Activated naive CD4-positive, alpha-beta T cell treated with anti-CD3 and anti-CD28 coated beads, Interleukin-2, amount 10 ng/mL, durations not matched to agents 7 days and 5 days (primary cell): ENCODE results near the gene TSSC4.
A peak's percentile ranks its signal among the peaks of the same experiment; 100 is the strongest.

Source experiments
- CTCF ChIA-PET: fragments of 350-600 bp; sonication (Branson Sonifier 250); formaldehyde crosslinking; loops from one replicate; lab custom pipeline; 2021; ENCODE audit warnings: antibody characterized with exemption; lab: Charles Lee
- DNase-seq: peaks from one replicate; pipeline ENCODE4 v3.0.0-alpha.2; 2020
- H3K27ac Mint-ChIP-seq: one replicate; pipeline ENCODE4 v1.8.0; 2021; ENCODE audit warnings: mild to moderate bottlenecking, moderate library complexity, mixed read lengths
- H3K27me3 Mint-ChIP-seq: one replicate; pipeline ENCODE4 v1.8.0; 2021; ENCODE audit warnings: mild to moderate bottlenecking, mixed read lengths
- H3K36me3 Mint-ChIP-seq: one replicate; pipeline ENCODE4 v1.8.0; 2021; ENCODE audit warnings: mixed read lengths
- H3K4me1 Mint-ChIP-seq: one replicate; pipeline ENCODE4 v1.8.0; 2021; ENCODE audit warnings: mixed read lengths
- H3K4me3 Mint-ChIP-seq: one replicate; pipeline ENCODE4 v1.8.0; 2021; ENCODE audit warnings: mild to moderate bottlenecking, moderate library complexity, mixed read lengths
- H3K9me3 Mint-ChIP-seq: one replicate; pipeline ENCODE4 v1.8.0; 2021; ENCODE audit warnings: mixed read lengths

TSSC4 gene

DNA sequence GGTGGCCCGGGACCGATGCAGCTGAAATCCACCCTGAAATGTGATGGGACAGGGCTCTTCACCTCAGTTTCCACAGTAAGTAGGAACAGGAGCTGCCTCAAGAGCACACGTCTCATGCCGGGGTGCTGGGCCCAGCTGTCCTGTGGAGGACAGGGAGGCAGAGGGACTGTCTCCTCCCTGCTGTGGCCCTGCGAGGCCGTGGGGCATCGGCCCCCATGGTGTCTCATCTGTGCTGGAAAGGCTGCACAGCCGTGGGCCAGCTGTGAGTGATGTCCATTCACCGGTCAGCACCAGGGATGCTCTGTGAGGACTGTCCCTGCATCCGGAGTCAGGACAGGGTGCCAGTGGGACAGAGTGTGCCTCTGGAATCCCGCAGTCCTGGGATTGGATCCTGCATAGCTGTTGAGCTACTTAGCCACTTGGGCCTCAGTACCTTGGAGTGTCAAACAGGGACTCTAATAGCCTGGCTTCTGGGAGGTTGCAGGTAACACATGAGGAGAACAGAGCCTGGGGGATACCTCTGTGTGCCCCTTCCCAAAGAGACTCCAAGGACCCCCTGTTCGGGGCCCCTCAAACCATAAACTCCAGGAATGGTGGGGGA, 27.3 kb downstream of the TSSC4 start:
- CTCF ChIA-PET = interaction anchor here (0.8 to 10.3 kb wide), 9 partner anchors 56 to 663 kb away, joined by 3 to 185 read pairs (median 4); no protein-coding TSS in a partner anchor
- Mint-ChIP-seq H3K4me1 (no peaks in the 10 kb centered on the region), H3K4me3 (no peak overlapping the region), H3K27me3 (no peaks in the 10 kb centered on the region), H3K36me3 (no peaks in the 10 kb centered on the region), H3K9me3 (no peaks in the 10 kb centered on the region), H3K27ac (no peak overlapping the region)
- no peak for DNase-seq

DNA sequence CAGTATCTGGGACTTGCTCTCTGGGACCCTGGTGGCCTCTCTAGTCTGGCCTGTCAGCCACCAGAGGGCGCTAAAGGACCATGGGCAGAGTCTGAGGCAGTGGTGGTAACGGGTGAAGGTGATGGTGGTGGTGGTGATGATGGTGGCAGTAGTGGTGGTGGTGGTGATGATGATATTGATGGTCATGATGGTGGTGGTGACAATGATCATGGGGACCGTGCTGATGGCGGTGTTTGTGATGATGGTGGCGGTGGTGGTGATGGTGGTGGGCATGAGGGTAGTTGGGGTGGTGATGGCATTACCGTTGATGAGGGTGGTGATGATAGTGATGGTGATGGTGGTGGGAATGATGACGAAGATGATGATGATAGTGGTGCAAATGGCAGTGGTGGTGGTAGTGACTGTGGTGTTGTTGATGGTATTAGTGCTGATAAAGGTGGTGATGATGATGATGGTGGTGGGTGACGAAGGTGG, 27.8 kb downstream of the TSSC4 start:
- no peak overlapping the region for H3K27ac Mint-ChIP-seq
- H3K27me3 Mint-ChIP-seq = no peaks in the 10 kb centered on the region
- no peaks in the 10 kb centered on the region for H3K36me3 Mint-ChIP-seq
- CTCF ChIA-PET = interaction anchor here (0.8 to 10.3 kb wide), 4 partner anchors 98 to 663 kb away, joined by 4 to 185 read pairs (median 6); no protein-coding TSS in a partner anchor
- DNase-seq = peak; percentile 87
- H3K4me1 Mint-ChIP-seq = no peaks in the 10 kb centered on the region
- no peak overlapping the region for H3K4me3 Mint-ChIP-seq
- no peaks in the 10 kb centered on the region for H3K9me3 Mint-ChIP-seq

DNA sequence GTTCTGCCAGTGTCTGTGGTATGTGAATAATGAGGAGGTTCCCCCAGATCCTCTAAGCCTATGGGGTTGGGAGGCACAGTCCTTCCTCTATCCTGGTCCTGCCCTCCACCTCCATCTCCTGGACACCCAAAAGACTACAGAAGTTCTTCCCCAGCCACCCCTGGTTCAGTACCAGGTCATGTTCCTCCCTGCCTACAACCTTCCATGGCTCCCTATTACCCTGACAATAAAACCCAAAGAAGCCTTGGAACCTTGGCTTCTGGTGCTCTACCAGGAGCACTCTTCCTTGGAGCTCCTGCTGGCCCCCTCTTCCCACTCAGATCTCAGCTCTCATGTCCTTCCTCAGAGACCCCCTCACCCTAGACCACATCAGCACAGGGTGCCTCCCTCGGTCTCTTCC, 30.8 kb downstream of the TSSC4 start:
- Mint-ChIP-seq H3K4me3 (no peak overlapping the region), H3K27ac (no peak overlapping the region), H3K9me3 (no peaks in the 10 kb centered on the region), H3K4me1 (no peaks in the 10 kb centered on the region), H3K27me3 (no peaks in the 10 kb centered on the region), H3K36me3 (no peaks in the 10 kb centered on the region)
- CTCF ChIA-PET = interaction anchor here (0.6 to 1.2 kb wide), 2 partner anchors 74 to 99 kb away, joined by 3 read pairs; no protein-coding TSS in a partner anchor
- no peak for DNase-seq

DNA sequence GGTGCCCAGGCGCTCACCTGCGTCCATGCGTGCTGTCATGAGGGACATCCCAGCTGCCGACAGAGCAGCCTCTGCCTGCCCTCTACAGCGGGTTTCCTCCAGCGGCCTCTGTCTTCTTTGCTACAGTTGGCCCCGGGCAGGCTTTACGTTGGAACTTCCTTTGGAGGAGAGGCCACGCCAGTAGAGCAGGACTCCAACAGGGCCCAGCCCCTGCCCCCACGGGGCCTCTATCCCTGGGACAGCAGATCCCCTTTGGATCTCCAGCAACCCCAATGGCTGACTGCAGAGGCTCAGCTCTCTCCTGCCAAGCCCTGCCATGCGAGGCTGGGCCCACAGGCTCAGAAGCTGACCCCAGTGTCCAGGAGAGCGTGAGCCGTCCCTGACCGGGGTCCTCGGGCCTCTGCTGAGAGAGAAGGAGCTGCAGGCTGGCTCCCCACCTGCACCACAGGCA, 31.6 kb downstream of the TSSC4 start:
- Mint-ChIP-seq H3K27me3 (peaks cover 5% of the 10 kb centered on the region), H3K4me1 (no peaks in the 10 kb centered on the region), H3K27ac (no peak overlapping the region), H3K36me3 (no peaks in the 10 kb centered on the region), H3K9me3 (no peaks in the 10 kb centered on the region), H3K4me3 (no peak overlapping the region)
- CTCF ChIA-PET = interaction anchor here (0.9 to 1.2 kb wide), 2 partner anchors 99 to 456 kb away, joined by 3 to 4 read pairs; no protein-coding TSS in a partner anchor
- no peak for DNase-seq

DNA sequence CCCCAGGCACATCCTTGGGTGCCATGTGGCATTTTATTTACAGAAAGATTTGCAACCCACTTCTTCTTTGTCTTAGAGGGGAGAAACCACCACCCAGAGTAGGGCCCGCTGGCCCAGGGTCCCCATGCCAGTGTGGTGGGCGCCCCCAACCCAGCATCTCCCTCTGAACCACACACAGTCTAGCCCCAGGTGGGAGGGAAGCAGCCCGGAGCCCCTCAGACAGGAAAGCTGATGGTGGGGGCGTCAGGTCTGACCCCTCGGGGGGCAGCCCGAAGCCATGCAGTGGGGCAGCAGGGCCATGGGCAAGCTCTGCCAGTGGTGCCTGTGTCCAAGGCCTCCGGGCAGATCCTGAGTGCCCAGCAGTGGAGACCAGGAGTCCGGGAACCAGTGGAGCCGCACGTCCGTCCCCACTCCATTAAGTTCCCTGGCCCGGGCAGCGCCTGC, 32.1 kb downstream of the TSSC4 start:
- CTCF ChIA-PET = interaction anchor here (0.9 kb wide), 1 partner anchor 455 kb away, joined by 4 read pairs; no protein-coding TSS in a partner anchor

DNA sequence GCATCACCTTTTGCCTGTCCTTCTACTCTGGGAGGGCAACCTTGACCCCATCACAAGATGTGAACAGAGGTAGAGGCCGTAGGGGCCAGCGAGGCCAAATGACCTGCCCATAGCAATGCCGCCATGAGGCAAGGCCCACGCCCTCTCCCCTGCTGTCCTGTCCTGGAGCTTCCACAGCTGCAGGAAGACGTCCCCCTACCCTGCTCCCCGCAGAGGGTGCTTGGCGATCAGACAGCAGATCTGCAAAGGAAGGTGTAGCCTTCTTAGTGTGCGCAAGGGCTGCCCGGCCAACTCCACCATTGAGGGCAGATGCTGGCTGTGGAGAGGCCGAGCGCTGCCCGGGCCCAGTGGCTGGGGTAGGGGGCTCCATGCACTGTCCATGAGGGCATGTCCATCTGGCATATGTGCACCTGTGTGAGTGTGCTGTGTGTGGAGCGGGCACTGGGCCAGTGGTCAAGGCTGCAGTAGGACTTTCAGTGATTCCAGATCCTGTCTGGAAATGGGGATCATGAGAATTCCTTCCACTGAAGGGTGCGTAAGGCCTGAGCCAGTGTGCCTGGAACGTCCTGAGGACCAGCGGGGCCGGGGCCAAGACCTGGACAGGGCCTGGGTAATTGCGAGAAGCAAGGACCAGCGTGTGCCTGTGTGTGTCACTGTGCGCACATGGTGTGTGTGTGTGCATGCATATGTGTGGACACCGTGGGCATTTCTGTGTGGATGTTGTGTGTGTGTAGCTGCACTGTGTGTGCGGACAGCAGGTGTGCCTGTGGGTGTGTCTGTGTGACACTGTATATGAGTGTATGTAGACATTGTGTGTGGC, 32.8 kb downstream of the TSSC4 start:
- Mint-ChIP-seq H3K36me3 (no peaks in the 10 kb centered on the region), H3K27me3 (peaks cover 12% of the 10 kb centered on the region), H3K9me3 (no peaks in the 10 kb centered on the region), H3K27ac (no peak overlapping the region), H3K4me1 (no peaks in the 10 kb centered on the region), H3K4me3 (no peak overlapping the region)
- DNase-seq = no peak
- CTCF ChIA-PET = no interaction called here

More for the DNA sequence above, 32.1 kb downstream of the TSSC4 start:
- Mint-ChIP-seq H3K27ac (no peak overlapping the region), H3K4me3 (no peak overlapping the region), H3K9me3 (no peaks in the 10 kb centered on the region), H3K36me3 (no peaks in the 10 kb centered on the region), H3K4me1 (no peaks in the 10 kb centered on the region), H3K27me3 (peaks cover 9% of the 10 kb centered on the region)
- no peak for DNase-seq

DNA sequence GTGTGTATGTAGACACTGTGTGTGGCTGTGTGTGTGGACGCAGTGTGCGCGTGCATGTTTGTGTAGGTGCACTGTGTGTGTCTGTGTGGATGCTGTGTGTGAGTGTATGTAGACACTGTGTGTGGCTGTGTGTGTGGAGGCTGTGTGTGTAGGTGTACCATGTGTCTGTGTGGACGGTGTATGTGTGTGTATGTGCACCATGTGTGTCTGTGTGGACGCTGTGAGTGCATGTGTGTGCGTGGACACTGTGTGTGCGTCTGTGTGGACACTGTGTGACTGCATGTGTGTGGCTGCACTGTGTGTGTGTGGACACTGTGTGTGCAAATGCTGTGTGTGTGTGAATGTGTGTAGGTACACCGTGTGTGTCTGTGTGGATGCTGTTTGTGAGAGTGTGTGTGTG, 33.5 kb downstream of the TSSC4 start:
- Mint-ChIP-seq H3K36me3 (no peaks in the 10 kb centered on the region), H3K27me3 (peaks cover 12% of the 10 kb centered on the region), H3K4me3 (no peak overlapping the region), H3K4me1 (no peaks in the 10 kb centered on the region), H3K9me3 (no peaks in the 10 kb centered on the region), H3K27ac (no peak overlapping the region)
- CTCF ChIA-PET = no interaction called here
- DNase-seq = no peak

DNA sequence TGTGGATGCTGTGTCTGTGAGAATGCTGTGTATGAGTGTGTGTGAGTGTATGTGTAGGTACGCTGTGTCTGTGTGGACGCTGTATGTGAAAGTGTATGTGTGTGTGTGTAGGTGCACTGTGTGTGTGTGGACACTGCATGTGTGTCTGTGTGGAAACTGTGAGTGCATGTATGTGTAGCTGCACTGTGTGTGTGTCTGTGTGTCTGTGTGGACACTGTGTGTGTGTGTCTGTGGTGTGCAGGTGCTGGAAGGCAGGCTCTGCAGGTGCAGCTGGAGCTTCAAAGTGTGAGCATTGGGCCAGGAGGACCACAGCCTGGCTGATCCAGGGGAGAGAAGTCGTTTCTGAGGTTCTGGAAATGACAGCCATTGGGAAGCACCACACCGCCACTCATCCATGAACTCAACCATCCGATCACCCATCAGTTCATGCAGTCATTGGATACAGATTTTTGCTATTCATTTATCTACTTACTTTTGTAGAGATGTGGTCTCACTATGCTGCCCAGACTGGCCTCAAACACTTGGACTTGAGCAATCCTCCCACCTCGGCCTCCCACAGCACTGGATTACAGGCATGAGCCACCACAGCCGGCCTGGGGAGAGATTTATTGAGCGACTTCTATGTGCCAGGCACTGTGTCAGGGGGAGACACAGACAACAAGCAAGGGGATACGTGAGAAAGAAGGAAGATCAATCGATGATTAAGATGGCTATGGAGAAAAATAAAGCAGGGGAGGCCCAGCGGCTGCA, 34.1 kb downstream of the TSSC4 start:
- H3K27ac Mint-ChIP-seq = no peak overlapping the region
- H3K36me3 Mint-ChIP-seq = no peaks in the 10 kb centered on the region
- peaks cover 12% of the 10 kb centered on the region for H3K27me3 Mint-ChIP-seq
- no peaks in the 10 kb centered on the region for H3K4me1 Mint-ChIP-seq
- H3K4me3 Mint-ChIP-seq = no peak overlapping the region
- no peaks in the 10 kb centered on the region for H3K9me3 Mint-ChIP-seq
- CTCF ChIA-PET = no interaction called here
- DNase-seq = no peak

DNA sequence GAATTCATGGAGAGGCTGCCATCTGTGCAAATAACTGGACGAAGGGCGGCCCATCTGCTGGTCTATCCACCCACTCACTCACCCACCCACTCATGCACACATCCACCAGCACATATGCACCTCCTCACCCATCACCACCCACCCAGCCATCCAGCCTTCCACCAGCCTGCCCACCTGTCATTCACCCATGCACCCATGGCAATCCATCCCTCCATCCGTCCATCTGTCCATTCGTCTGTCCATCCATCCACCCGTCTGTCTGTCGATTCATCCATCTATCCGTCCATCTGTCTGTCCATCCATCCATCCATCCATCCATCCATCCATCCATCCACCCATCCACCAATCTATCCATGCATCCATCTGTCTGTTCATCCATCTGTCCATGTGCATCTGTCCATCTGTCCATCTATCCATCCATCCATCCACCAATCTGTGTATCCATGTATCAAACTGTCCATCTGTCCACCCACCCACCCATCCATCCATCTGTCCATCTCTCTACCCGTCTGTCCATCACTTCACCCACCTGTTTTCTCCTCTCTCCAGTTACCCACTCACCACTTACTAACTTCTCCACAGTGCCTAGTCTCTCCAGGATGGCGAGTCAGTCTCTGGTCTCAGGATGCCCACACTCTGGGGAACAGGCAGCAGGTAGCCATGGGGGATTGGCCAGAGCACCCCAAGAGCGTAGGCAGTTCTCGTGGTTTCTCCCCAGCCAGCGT, 34.9 kb downstream of the TSSC4 start:
- Mint-ChIP-seq H3K4me1 (no peaks in the 10 kb centered on the region), H3K27me3 (peaks cover 16% of the 10 kb centered on the region), H3K4me3 (no peak overlapping the region), H3K9me3 (no peaks in the 10 kb centered on the region), H3K27ac (no peak overlapping the region), H3K36me3 (no peaks in the 10 kb centered on the region)
- DNase-seq = no peak
- CTCF ChIA-PET = no interaction called here

DNA sequence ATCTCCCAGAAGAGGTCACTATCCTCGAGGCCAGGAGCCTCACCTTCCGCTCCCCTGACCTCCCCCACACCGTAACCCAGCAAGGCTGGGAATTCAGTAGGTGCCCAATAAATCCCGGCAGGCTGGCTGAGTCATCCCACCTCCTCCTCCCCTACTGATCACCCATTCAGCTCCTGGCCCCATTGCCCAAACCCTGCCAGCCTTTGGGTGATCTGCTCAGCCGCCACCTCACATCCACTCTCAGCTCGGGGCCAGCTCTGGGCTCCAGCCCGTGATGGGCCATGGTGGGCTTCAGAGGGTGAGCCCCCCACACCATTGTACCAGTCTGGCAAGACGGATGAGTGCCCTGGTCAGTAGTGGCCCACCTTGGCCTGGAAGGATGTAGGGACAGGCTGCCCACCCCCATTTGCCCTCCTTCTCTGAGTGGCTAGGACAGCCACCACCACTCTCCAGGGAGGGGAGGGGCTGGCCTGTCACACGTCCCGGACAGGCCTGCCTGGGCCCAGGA, 35.5 kb downstream of the TSSC4 start:
- H3K9me3 Mint-ChIP-seq = no peaks in the 10 kb centered on the region
- H3K36me3 Mint-ChIP-seq = no peaks in the 10 kb centered on the region
- no peaks in the 10 kb centered on the region for H3K4me1 Mint-ChIP-seq
- H3K4me3 Mint-ChIP-seq = no peak overlapping the region
- no peak for DNase-seq
- peaks cover 22% of the 10 kb centered on the region for H3K27me3 Mint-ChIP-seq
- CTCF ChIA-PET = interaction anchor here (1.4 kb wide), 1 partner anchor 95 kb away, joined by 5 read pairs; no protein-coding TSS in a partner anchor
- H3K27ac Mint-ChIP-seq = no peak overlapping the region

DNA sequence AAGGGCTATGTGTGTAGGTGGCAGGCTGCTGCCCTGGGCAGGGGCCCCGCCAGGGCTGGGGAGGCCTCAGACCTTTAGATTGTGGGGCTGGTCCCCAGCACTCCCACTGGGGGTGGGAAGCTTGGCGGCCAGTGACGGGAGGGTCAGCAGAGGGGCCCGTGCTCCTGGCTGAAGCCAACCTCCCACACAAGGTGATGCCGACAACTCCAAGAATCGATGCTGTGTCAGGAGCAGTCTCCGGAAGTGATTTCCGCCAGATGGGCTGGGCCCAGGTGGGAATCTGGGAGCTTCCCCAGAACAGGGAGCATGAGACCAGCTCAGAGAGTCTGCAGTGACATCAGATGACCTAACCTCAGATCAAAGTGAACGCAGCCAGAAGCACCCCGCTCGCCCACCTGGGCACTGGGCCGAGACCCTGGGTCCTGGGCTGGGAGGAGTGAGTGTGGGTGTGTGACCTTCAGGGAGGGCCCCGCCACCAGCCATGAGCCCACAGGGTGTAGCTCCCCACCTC, 36.0 kb downstream of the TSSC4 start:
- H3K27ac Mint-ChIP-seq = no peak overlapping the region
- no peak for DNase-seq
- H3K36me3 Mint-ChIP-seq = no peaks in the 10 kb centered on the region
- H3K4me1 Mint-ChIP-seq = no peaks in the 10 kb centered on the region
- H3K4me3 Mint-ChIP-seq = no peak overlapping the region
- H3K9me3 Mint-ChIP-seq = no peaks in the 10 kb centered on the region
- peaks cover 27% of the 10 kb centered on the region for H3K27me3 Mint-ChIP-seq
- CTCF ChIA-PET = interaction anchor here (1.4 kb wide), 1 partner anchor 95 kb away, joined by 5 read pairs; no protein-coding TSS in a partner anchor

DNA sequence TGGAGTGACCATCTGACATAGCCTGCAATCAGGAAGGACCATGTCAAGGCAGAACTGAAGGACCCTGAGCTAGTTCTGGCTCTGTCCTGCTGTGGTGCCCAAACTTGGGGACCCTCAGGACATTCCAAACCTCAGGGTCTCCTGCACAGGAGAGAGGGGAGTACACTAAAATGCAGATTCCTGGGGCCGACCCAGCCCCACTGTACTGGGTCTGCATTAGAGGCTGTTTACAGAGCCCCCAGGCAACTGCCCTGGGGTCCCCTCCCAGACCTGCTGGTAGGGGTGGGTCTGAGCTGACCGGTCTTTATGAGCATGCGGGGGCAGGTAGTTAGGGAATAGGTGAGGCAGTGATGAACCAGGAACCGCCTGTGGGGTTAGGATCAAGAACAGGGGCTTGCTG, 37.0 kb downstream of the TSSC4 start:
- H3K4me3 Mint-ChIP-seq = no peak overlapping the region
- no peaks in the 10 kb centered on the region for H3K9me3 Mint-ChIP-seq
- no peak overlapping the region for H3K27ac Mint-ChIP-seq
- CTCF ChIA-PET = interaction anchor here (1.4 kb wide), 1 partner anchor 94 kb away, joined by 5 read pairs; no protein-coding TSS in a partner anchor
- H3K4me1 Mint-ChIP-seq = peaks cover 1% of the 10 kb centered on the region
- H3K36me3 Mint-ChIP-seq = no peaks in the 10 kb centered on the region
- peaks cover 30% of the 10 kb centered on the region for H3K27me3 Mint-ChIP-seq
- no peak for DNase-seq

DNA sequence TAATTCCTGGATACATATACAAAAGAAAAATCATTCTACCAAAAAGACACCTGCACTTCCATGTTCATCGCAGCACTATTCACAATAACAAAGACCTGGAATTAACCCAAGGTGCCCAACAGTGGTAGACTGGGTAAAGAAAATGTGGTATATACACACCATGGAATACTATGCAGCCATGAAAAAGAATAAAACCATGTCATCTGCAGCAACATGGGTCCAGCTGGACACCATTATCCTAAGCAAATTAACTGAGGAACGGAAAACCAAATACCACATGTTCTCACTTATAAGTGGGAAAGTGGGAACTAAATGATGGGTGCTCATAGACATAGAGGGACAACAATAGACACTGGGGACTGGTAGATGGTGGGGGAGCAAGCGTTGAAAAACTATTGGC, 39.3 kb downstream of the TSSC4 start:
- Mint-ChIP-seq H3K4me1 (peaks cover 8% of the 10 kb centered on the region), H3K27ac (no peak overlapping the region), H3K4me3 (no peak overlapping the region), H3K36me3 (no peaks in the 10 kb centered on the region), H3K27me3 (peaks cover 45% of the 10 kb centered on the region), H3K9me3 (no peaks in the 10 kb centered on the region)
- CTCF ChIA-PET = interaction anchor here (1.5 kb wide), 1 partner anchor 448 kb away, joined by 5 read pairs; no protein-coding TSS in a partner anchor
- no peak for DNase-seq
